Measurements from ENCODE around the gene CCN2.

Gene CCN2

GRCh38 chr6:131960371-131961133 lies 9.4 kb upstream of the CCN2 start:
- no peaks in the 10 kb centered on the region for H3K27me3 ChIP-seq (ENCODE audit: insufficient read depth, low read length)

DNA sequence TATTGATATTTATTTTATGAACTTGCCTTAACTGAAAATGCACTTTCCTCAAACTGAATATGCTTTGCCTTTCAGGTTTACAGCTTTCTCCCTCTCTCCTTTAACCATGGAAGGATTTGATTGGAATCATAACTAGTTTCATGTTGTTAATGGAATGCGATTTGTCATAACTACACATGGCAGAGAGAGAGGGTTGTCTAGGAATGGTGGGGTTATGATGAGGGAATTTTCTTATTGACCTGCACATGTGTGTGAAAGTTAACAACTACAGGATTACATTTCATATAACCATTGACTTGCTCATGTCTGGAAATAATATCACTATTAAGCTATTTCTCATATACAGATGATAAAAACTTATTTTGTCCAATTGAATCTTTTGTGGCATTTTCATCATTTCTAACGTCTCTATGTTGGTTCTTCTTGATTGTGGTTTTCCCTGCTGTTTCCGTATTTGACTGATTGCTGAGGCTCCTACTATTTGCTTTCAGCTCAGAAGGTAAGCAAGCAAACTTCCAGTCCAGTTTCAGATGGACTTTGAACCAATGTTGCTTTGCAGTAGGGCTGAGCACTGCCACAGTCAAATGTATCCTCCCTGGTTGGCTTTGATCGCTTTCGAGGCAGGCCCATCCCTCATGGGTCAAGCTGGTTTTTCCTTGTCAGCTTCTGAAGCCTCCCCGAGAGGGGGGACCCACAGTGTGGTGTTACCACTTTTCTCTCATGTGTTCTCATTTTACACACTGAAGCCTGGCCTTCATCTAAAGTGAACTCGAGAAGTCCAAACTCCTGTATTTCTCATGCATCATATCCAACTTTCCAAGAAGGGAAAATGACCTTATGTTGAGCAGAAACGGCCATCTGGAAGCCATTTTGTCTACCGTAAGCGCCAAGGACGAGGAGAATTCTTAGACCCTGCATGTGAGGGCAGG lies 7.6 kb upstream of the CCN2 start:
- Histone ChIP-seq H3K4me3 (ENCODE audit: low read length) (no peak overlapping the region), H3K27me3 (ENCODE audit: insufficient read depth, low read length) (no peaks in the 10 kb centered on the region), H3K9ac (ENCODE audit: low read depth, low read length) (no peak overlapping the region), H3K36me3 (ENCODE audit: insufficient read depth, low read length) (no peaks in the 10 kb centered on the region), H3K4me1 (ENCODE audit: insufficient read depth, low read length) (peaks cover 28% of the 10 kb centered on the region), H3K27ac (ENCODE audit: low read depth, low read length) (no peak overlapping the region), H3K9me3 (ENCODE audit: insufficient read depth, low read depth, low read length) (no peaks in the 10 kb centered on the region)
- WGBS, result 92% methylated on average over 11 of the region's 11 CpGs

More at GRCh38 chr6:131960371-131961133, 9.4 kb upstream of the CCN2 start:
- Histone ChIP-seq H3K36me3 (ENCODE audit: insufficient read depth, low read length) (no peaks in the 10 kb centered on the region), H3K9ac (ENCODE audit: low read depth, low read length) (no peak overlapping the region), H3K9me3 (ENCODE audit: insufficient read depth, low read depth, low read length) (no peaks in the 10 kb centered on the region), H3K4me3 (ENCODE audit: low read length) (no peak overlapping the region), H3K4me1 (ENCODE audit: insufficient read depth, low read length) (peaks cover 11% of the 10 kb centered on the region), H3K27ac (ENCODE audit: low read depth, low read length) (no peak overlapping the region)
- WGBS, result 92% methylated on average over 5 of the region's 6 CpGs

DNA sequence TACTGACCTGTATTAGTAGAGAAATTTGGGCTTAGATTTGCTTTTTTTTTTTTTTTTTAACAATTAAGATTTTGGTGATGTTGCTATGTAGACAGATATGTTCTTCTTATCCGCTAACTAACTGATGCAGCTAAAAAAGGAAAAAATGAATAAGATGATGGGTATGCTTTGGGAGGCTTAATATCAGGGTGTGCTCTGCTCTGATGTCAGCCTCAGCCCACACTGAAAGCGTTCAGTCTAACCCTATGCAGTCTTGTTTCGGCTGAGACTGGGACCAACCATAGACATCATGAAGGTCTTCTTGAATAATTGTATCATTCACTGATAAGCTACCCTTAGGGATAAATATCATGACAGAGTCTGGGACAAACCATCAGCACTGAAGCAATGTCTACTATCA lies 6.9 kb upstream of the CCN2 start:
- Histone ChIP-seq H3K27me3 (ENCODE audit: insufficient read depth, low read length) (no peaks in the 10 kb centered on the region), H3K9me3 (ENCODE audit: insufficient read depth, low read depth, low read length) (no peaks in the 10 kb centered on the region), H3K9ac (ENCODE audit: low read depth, low read length) (no peak overlapping the region), H3K27ac (ENCODE audit: low read depth, low read length) (no peak overlapping the region), H3K4me3 (ENCODE audit: low read length) (no peak overlapping the region), H3K4me1 (ENCODE audit: insufficient read depth, low read length) (peaks cover 35% of the 10 kb centered on the region), H3K36me3 (ENCODE audit: insufficient read depth, low read length) (no peaks in the 10 kb centered on the region)
- 95% methylated on average over 3 of the region's 3 CpGs for WGBS

DNA sequence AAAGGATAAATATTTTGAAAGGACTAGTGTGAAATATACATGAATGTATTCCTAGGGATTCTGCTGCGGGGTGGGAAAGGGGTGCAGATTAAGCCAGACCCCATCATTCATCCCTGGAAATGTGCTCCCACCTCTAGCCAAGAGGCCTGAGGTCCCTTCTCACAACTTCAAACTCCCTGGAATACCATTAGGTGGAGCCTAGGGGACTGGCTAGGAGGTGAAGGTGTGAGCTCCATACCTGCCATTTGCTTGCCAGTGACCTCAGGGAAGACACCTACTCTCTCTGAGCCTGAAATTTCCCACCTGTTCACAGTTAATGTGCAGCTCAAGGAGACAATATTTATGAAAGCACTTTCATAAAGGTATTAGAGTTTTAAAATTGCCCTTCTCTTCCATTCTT lies 4.7 kb upstream of the CCN2 start:
- Histone ChIP-seq H3K9ac (ENCODE audit: low read depth, low read length) (no peak overlapping the region), H3K9me3 (ENCODE audit: insufficient read depth, low read depth, low read length) (no peaks in the 10 kb centered on the region), H3K4me1 (ENCODE audit: insufficient read depth, low read length) (peaks cover 52% of the 10 kb centered on the region), H3K27ac (ENCODE audit: low read depth, low read length) (no peak overlapping the region), H3K27me3 (ENCODE audit: insufficient read depth, low read length) (no peaks in the 10 kb centered on the region), H3K4me3 (ENCODE audit: low read length) (no peak overlapping the region), H3K36me3 (ENCODE audit: insufficient read depth, low read length) (no peaks in the 10 kb centered on the region)
- WGBS, result 100% methylated on average over 1 of the region's 1 CpG

GRCh38 chr6:131955192-131955591 lies 4.0 kb upstream of the CCN2 start:
- Histone ChIP-seq H3K9ac (ENCODE audit: low read depth, low read length) (no peak overlapping the region), H3K27ac (ENCODE audit: low read depth, low read length) (peak overlapping the region; percentile 28; the same call in 1 of the 2 replicates), H3K36me3 (ENCODE audit: insufficient read depth, low read length) (no peaks in the 10 kb centered on the region), H3K4me3 (ENCODE audit: low read length) (no peak overlapping the region), H3K27me3 (ENCODE audit: insufficient read depth, low read length) (no peaks in the 10 kb centered on the region), H3K4me1 (ENCODE audit: insufficient read depth, low read length) (peaks cover 52% of the 10 kb centered on the region), H3K9me3 (ENCODE audit: insufficient read depth, low read depth, low read length) (no peaks in the 10 kb centered on the region)
- 89% methylated on average over 4 of the region's 6 CpGs for WGBS

GRCh38 chr6:131954775-131955107 lies 3.6 kb upstream of the CCN2 start:
- Histone ChIP-seq H3K27me3 (ENCODE audit: insufficient read depth, low read length) (no peaks in the 10 kb centered on the region), H3K9ac (ENCODE audit: low read depth, low read length) (no peak overlapping the region; the same call in 1 of the 2 replicates), H3K9me3 (ENCODE audit: insufficient read depth, low read depth, low read length) (no peaks in the 10 kb centered on the region), H3K4me3 (ENCODE audit: low read length) (no peak overlapping the region), H3K4me1 (ENCODE audit: insufficient read depth, low read length) (peaks cover 53% of the 10 kb centered on the region), H3K27ac (ENCODE audit: low read depth, low read length) (peak overlapping the region; percentile 28), H3K36me3 (ENCODE audit: insufficient read depth, low read length) (peaks cover 4% of the 10 kb centered on the region)
- 77% methylated on average over 6 of the region's 7 CpGs for WGBS

DNA sequence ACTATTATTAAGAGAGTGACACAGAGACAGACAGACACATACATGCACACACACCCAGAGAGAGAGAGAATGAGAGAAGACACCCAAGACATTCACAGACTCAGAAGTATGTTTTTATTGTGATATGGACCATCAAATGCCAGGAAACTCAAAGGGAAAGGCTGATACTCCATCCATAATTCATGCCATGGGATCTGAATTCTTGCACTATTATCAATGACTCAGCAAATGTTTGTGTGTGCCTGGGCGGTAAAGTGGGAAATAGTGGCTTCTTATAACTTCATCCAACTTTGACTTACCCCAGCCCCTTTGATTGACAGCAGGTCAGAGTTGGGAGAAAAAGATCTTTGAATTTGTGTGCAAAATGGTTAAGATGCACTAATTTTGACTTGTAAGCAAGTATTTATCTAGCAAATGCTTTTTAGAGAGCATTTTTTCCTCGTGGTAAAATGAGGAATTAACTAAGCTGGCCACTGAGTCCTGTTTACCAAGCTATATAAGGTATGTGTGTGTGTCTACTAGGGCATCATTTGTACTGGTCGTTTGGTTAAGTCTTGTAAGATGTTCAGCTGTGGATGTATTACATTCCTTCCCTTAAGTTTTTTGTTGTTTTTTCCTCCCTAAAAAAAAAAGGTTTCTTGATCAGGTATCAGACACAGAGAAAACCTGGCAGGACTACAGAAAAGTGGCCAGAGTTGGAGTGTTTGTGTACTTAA lies 3.0 kb upstream of the CCN2 start:
- Histone ChIP-seq H3K4me3 (ENCODE audit: low read length) (no peak overlapping the region), H3K36me3 (ENCODE audit: insufficient read depth, low read length) (peaks cover 9% of the 10 kb centered on the region), H3K4me1 (ENCODE audit: insufficient read depth, low read length) (peaks cover 55% of the 10 kb centered on the region), H3K27me3 (ENCODE audit: insufficient read depth, low read length) (no peaks in the 10 kb centered on the region), H3K9ac (ENCODE audit: low read depth, low read length) (peak overlapping the region; percentile 8; the same call in 1 of the 2 replicates), H3K9me3 (ENCODE audit: insufficient read depth, low read depth, low read length) (no peaks in the 10 kb centered on the region), H3K27ac (ENCODE audit: low read depth, low read length) (peak overlapping the region; percentile 7)
- WGBS, result 60% methylated on average over 2 of the region's 3 CpGs

GRCh38 chr6:131952886-131953509 lies 1.8 kb upstream of the CCN2 start:
- peaks cover 65% of the 10 kb centered on the region for H3K4me1 ChIP-seq (ENCODE audit: insufficient read depth, low read length)
- H3K9me3 ChIP-seq (ENCODE audit: insufficient read depth, low read depth, low read length), result no peaks in the 10 kb centered on the region
- H3K27me3 ChIP-seq (ENCODE audit: insufficient read depth, low read length), result no peaks in the 10 kb centered on the region
- peak overlapping the region; percentile 88 for H3K9ac ChIP-seq (ENCODE audit: low read depth, low read length)
- peaks cover 21% of the 10 kb centered on the region for H3K36me3 ChIP-seq (ENCODE audit: insufficient read depth, low read length)
- WGBS, result 40% methylated on average over 4 of the region's 4 CpGs
- H3K4me3 ChIP-seq (ENCODE audit: low read length), result peak overlapping the region; percentile 77; the same call in 1 of the 2 replicates
- peak overlapping the region; percentile 92 for H3K27ac ChIP-seq (ENCODE audit: low read depth, low read length)

DNA sequence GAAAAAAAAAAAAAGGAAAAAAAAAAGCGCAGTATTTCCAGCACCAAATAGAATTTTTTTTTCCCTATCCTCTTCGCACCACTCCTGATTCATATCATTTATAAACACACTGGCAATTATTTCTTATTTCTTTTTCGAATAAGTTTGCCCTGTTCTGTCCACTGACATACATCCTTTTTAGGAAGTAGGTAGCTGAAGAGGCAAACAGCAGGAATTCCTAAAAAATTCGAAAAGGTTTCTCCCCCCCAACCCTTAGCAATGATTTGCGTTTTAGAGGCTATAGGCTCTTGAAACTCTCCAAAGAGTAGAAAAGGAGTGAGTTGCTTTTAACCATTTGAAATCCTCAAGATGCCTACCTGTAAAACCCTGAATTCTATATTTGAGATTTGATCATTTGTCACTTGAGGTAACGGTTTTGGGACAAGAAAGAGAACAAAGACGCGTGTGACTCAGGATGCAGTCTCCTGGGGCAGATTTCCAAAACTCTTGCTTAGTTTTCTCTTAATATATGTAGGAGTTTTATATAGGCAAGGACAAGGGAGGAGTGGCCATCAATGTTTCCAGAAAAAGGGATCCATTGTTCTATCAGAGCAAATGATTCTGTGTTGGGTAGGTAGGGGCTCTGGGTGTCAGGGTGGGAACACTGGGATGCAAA lies 531 bp upstream of the CCN2 start:
- peak overlapping the region; percentile 88 for H3K9ac ChIP-seq (ENCODE audit: low read depth, low read length)
- peaks cover 34% of the 10 kb centered on the region for H3K36me3 ChIP-seq (ENCODE audit: insufficient read depth, low read length)
- no peaks in the 10 kb centered on the region for H3K9me3 ChIP-seq (ENCODE audit: insufficient read depth, low read depth, low read length)
- H3K4me3 ChIP-seq (ENCODE audit: low read length), result peak overlapping the region; percentile 77
- H3K27me3 ChIP-seq (ENCODE audit: insufficient read depth, low read length), result no peaks in the 10 kb centered on the region
- H3K27ac ChIP-seq (ENCODE audit: low read depth, low read length), result peak overlapping the region; percentile 92
- H3K4me1 ChIP-seq (ENCODE audit: insufficient read depth, low read length), result peaks cover 64% of the 10 kb centered on the region
- 13% methylated on average over 7 of the region's 8 CpGs for WGBS
